Right atrium auricular region (tissue), 2 donors: ENCODE measurements around the gene TARDBP. TPM values are rescaled to one million over a fixed set of nuclear protein-coding genes. Genes with fewer than 3 reads are reported as not detected.
A peak's percentile ranks its signal among the peaks of the same experiment; 100 is the strongest.
"Not testable (repeated sequence)": the region's sequence is repeated elsewhere in the genome, so short reads cannot be mapped to it uniquely, and the experiment has no call there.

Experiments
- DNase-seq: peaks from one replicate; pipeline ENCODE4 v3.0.0-alpha.2; 2019; ENCODE audit warnings: low spot score
- H3K27ac ChIP-seq, 2 donors: fragments of 200-600 bp; sonication (generic); 1 replicate in 1 of 2; 2 replicates in 1 of 2; pipeline ENCODE4 v1.5.1; 2016 to 2019
- H3K27me3 ChIP-seq, 2 donors: fragments of 200-600 bp; sonication (generic); one replicate each; pipeline versions ENCODE4 v1.5.1 to v1.6.0; 2017 to 2019
- H3K36me3 ChIP-seq: fragments of 200-600 bp; sonication (generic); one replicate; pipeline ENCODE4 v1.5.1; 2016
- H3K4me1 ChIP-seq, 2 donors: fragments of 200-600 bp; sonication (generic); one replicate each; pipeline versions ENCODE4 v1.5.1 to v1.6.0; 2017 to 2019
- H3K4me3 ChIP-seq, 2 donors: fragments of 200-600 bp; sonication (generic); 1 replicate in 1 of 2; 2 replicates in 1 of 2; pipeline ENCODE4 v1.5.1; 2017 to 2019; ENCODE audit warnings: mild to moderate bottlenecking in 1 of 2, moderate library complexity in 1 of 2
- H3K9me3 ChIP-seq, 2 donors: fragments of 200-600 bp; sonication (generic); one replicate each; pipeline ENCODE4 v1.5.1; 2019
- total RNA-seq, 2 donors: library from RNA; depleted of rRNA; stranded (reverse); fragments of >200 nt; gene quantifications; one replicate each; pipeline ENCODE4 v1.1.0, GENCODE V29; 2016
- TF ChIP-seq, protein P1 (sequence below), 2 donors: fragments of 200-600 bp; sonication (generic); IDR thresholded peaks; one replicate each; pipeline ENCODE4 v1.5.1; 2019; ENCODE audit warnings: antibody characterized with exemption in 2 of 2

The TARDBP gene
- total RNA-seq, 2 donors from 2014 or later: 60.8 to 64.6 TPM

GRCh38 chr1:11058595-11059154, 46.2 kb downstream of the TARDBP start:
- peak overlapping the region; percentile 97 to 98 for H3K4me3 ChIP-seq
- no peak for DNase-seq
- H3K9me3 ChIP-seq: no peaks in the 10 kb centered on the region
- H3K36me3 ChIP-seq: peaks cover 18% of the 10 kb centered on the region
- peaks cover 0 to 27% of the 10 kb centered on the region in 2 donors for H3K4me1 ChIP-seq
- H3K27ac ChIP-seq: no peak overlapping the region
- H3K27me3 ChIP-seq: no peaks in the 10 kb centered on the region
- TF ChIP-seq, protein P1, sequence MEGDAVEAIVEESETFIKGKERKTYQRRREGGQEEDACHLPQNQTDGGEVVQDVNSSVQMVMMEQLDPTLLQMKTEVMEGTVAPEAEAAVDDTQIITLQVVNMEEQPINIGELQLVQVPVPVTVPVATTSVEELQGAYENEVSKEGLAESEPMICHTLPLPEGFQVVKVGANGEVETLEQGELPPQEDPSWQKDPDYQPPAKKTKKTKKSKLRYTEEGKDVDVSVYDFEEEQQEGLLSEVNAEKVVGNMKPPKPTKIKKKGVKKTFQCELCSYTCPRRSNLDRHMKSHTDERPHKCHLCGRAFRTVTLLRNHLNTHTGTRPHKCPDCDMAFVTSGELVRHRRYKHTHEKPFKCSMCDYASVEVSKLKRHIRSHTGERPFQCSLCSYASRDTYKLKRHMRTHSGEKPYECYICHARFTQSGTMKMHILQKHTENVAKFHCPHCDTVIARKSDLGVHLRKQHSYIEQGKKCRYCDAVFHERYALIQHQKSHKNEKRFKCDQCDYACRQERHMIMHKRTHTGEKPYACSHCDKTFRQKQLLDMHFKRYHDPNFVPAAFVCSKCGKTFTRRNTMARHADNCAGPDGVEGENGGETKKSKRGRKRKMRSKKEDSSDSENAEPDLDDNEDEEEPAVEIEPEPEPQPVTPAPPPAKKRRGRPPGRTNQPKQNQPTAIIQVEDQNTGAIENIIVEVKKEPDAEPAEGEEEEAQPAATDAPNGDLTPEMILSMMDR (IDR thresholded peaks at IDR 0.05): no peak

DNA sequence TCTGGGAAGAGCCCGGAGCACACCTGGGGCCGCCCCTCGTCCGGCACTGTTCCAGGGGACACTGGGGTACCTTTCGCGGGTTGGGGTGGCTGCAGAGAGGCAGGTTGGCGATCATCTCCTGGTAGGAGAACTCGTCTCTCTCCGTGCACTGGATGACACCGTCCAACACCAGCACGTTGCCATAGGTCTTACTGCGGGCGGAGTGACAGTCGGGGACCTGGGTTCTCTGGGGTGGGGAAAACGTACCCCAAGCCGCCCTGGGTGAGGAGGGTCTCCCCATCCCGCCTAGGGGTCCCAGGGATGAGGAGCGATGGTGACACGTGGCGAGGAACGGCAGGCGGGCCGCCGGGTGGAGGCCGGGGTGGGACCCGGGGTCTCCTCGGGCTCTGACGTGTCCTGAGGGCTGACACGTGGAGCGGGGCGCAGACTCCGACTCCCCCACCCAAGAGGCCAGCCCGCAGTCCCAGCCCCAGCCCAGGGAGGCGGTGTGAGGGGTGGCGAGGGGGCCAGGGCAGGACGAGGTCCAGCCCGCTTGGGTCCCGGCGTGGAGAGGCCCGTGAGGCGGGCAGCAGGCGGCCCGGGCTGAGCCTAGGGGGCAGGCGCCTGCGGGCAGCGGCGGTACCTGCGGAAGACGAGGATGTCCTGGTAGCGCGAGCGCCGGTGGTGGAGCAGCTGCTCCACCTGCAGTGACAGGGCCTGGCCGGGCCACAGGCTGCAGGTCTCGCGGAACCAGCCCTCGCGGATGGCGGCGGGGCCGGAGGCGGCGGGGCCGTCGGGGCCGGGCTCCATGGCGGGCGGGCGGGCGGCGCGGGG, 46.9 kb downstream of the TARDBP start:
- TF ChIP-seq, protein P1 (IDR thresholded peaks at IDR 0.05): no peak
- peak overlapping the region; percentile 97 to 98 for H3K4me3 ChIP-seq
- peak overlapping the region; percentile 51 to 55 for H3K27ac ChIP-seq
- H3K36me3 ChIP-seq: peaks cover 18% of the 10 kb centered on the region
- H3K4me1 ChIP-seq: peaks cover 0 to 27% of the 10 kb centered on the region in 2 donors
- no peak for DNase-seq
- no peaks in the 10 kb centered on the region for H3K27me3 ChIP-seq
- no peaks in the 10 kb centered on the region for H3K9me3 ChIP-seq

GRCh38 chr1:11059968-11060830, 47.7 kb downstream of the TARDBP start, which contains the start of gene SRM:
Gene SRM, minus strand, starts transcription at chr1:11060018. Its CDS starts 75 bp downstream, at chr1:11059943.
- Histone ChIP-seq H3K4me3 (peak within 1 kb of the TSS; percentile 97 to 98), H3K9me3 (no peaks in the 10 kb centered on the region), H3K36me3 (peaks cover 18% of the 10 kb centered on the region), H3K4me1 (peaks cover 0 to 27% of the 10 kb centered on the region in 2 donors), H3K27me3 (no peaks in the 10 kb centered on the region), H3K27ac (peak within 1 kb of the TSS; percentile 51 to 76)
- DNase-seq: peak; percentile 84
- TF ChIP-seq, protein P1 (IDR thresholded peaks at IDR 0.05): peak; percentile 48 to 53

DNA sequence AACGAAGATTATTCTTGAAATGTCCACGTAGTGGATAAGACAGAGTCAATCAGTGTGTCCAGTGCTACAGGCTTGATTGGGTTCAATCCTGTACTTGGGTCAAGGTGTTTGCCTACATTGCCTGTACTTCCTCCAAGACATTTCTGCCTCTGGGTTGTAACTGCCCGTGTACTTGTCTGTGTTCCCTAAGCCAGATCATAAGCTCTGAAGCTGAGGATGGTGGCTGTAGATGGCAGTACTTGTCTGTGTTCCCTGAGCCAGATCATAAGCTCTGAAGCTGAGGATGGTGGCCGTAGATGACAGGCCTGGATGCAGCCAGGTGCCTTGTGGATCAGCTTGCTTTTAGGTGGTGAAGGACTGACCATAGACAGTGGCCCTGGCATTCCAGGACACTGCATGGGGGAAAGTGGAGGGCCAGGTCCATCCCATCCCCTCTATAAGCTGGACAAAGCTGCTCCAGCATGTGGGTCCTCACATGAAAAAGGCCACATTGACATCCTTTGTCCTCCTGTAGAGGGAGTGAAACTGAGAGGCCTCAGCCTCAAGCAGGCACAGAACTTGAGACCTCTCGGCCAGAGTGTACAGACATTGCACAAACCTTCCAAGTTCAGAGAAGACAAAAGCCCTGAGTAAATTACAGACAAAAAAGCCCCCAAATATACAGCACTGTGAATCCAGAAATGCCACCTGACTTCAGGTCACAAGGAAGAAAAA, 49.4 kb downstream of the TARDBP start:
- peaks cover 21% of the 10 kb centered on the region for H3K36me3 ChIP-seq
- no peaks in the 10 kb centered on the region for H3K9me3 ChIP-seq
- H3K4me3 ChIP-seq: no peak overlapping the region
- TF ChIP-seq, protein P1 (IDR thresholded peaks at IDR 0.05): no peak
- H3K27me3 ChIP-seq: no peaks in the 10 kb centered on the region
- H3K27ac ChIP-seq: no peak overlapping the region
- no peak for DNase-seq
- peaks cover 0 to 27% of the 10 kb centered on the region in 2 donors for H3K4me1 ChIP-seq

DNA sequence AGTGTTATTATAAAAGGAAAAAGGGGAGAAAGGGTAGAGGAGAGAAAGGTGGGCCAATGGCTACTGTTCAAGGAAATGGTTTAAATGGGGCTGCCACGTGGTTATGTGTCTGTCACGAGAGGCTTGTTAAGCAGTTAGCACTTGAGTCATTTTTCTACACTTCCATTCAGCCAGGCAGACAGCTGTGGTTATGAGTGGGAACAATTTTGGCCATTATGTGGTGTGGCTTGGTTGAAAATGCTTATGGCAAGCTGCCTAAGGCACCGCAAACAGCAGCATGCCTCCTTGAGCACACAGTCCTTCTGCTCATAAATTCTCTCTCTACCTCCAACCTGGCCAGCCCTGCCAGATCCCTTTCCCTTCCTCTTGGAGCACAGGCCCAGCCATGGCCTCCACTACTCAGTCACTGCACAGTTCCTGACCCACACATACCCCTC, 50.5 kb downstream of the TARDBP start:
- peaks cover 33% of the 10 kb centered on the region for H3K36me3 ChIP-seq

DNA sequence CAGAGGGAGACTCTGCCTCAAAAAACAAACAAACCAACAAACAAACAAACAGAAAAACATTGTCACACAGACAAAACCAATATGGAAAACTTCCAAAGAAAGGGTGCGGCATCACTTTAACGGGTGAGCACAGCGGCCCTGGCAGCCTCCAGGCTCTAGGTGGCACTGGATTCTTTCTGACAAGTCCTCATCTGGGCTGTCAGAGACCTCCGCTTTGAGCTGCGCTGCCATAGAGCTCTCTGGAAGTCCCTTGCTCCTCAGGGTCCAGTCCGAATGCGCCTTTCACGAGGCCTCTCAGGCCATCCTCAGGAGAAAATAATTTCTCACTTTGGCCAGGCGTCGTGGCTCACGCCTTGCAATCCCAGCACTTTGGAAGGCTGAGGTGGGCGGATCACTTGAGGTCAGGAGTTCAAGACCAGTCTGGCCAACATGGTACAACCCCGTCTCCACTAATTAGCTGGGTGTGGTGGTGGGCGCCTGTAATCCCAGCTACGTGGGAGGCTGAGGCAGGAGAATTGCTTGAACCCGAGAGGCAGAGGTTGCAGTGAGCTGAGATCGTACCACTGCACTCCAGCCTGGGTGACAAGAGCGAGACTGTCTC, 51.6 kb downstream of the TARDBP start:
- Histone ChIP-seq H3K36me3 (peaks cover 44% of the 10 kb centered on the region), H3K4me1 (peaks cover 0 to 21% of the 10 kb centered on the region in 2 donors)
- H3K27ac ChIP-seq, DNase-seq, H3K4me3 ChIP-seq, H3K9me3 ChIP-seq, H3K27me3 ChIP-seq: not testable (repeated sequence)

More for the DNA sequence above, 50.5 kb downstream of the TARDBP start:
- TF ChIP-seq, protein P1 (IDR thresholded peaks at IDR 0.05): no peak
- Histone ChIP-seq H3K4me3 (no peak overlapping the region), H3K9me3 (no peaks in the 10 kb centered on the region), H3K27me3 (no peaks in the 10 kb centered on the region), H3K4me1 (peaks cover 0 to 27% of the 10 kb centered on the region in 2 donors), H3K27ac (no peak overlapping the region)
- DNase-seq: no peak
